Eye (tissue), 1 donor: ENCODE data around the gene ATP6V0B.

Experiments used
- DNase-seq: peaks from one replicate; pipeline ENCODE4 v3.0.0-alpha.2; 2015

The ATP6V0B gene

DNA sequence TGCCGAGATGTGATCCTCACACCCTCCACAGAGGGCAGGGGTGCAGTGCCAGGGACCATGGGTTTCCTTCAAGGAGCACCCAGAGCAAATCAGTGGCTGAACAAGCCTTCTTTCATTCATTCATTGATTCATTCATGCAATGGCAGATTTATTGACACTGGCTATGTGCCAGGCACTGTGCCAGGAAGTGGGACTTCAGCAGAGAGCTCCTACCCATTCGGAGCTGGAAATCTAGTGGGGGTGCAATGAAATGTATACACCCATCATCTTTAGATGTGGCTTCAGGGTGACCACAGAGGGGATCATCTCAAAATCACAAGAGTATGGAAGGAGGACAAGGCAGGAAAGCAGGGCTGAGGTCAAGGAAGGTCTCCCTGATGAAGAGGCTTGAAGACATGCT is 37.6 kb downstream of the ATP6V0B start:
- no peak for DNase-seq

DNA sequence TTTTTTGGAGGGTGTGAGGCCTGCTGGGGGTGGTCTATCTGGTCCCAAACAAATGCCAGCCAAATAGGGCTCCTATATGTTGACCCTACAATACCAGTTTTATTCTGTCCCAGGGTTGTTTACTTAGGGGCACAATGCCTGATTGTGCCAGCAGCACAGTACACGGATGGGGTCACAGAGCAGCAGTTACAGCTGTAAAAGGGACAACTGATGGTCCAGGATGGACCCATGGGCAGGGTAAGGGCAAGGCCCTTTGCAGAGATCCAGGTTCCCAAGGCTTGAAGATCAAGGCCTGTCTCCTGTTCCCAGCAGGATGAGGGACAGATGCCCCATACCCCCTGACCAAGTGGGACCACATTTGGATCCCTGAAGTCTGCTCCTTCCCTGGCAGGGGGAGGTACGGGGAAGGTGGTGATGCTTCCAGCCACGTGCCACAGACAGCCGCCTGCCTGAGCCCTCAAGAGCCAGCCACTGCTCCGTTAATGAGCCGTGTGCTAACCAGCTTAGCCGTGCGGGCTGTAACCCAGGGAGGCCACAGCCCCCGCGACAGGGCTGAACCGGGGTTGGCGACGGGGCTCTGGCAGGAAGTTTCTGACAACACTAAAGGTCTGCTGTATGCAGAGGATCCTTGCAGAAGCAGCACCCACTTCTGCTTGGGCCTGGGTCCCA is 38.3 kb downstream of the ATP6V0B start:
- peak; percentile 84 for DNase-seq

DNA sequence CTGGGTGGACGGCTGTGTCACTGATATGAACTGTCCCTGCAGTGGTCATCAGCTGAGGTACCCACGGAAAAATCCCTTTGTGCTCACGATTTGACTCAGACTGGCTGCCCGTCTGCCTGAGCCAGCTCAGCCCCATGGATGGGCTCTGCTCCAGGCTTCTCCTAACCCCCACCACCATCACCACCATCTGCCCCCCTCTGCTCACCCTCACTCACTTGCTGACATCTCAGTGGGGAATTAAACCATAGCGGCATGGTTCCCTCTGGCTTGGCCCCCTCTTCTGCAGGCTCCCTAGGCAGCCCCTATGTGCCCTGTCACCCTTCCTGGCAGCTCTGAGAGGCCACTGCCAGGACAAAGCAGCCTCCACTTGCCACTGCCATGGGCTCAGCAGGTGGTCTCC is 39.2 kb downstream of the ATP6V0B start:
- no peak for DNase-seq

DNA sequence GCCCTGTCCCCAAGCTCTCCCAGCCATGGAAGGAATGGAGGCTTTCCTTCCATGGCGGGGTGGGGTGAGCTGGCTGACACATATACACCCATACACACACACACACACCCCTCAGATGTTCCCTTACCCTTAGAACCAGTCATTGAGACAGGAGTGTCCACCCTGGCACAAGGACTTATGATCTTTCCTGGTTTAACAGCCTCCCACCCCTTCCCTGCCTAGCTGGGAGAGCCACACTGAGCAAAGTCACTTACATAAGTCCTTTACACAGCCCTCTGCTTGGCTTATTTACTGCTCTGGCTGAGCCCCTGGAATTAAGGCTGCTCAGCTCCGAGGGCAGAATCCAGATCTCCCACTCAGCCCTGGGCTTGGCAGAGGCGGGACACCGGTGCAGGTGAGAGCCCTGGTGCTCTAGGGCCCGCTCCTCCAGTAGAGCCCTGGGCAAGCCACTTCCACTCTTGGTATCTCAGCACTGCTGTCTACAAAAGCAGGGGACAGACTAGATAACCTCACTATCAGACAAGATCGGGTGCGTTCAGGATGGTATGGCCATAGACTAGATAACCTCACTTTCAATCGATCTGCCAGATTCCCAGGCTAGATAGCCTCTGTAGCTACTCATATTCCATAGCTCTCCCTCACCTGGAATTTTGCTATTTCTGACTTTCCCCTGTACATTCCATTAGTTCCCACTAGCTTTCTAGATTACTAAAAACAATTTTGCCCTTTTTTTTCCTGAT is 39.8 kb downstream of the ATP6V0B start:
- DNase-seq: no peak

DNA sequence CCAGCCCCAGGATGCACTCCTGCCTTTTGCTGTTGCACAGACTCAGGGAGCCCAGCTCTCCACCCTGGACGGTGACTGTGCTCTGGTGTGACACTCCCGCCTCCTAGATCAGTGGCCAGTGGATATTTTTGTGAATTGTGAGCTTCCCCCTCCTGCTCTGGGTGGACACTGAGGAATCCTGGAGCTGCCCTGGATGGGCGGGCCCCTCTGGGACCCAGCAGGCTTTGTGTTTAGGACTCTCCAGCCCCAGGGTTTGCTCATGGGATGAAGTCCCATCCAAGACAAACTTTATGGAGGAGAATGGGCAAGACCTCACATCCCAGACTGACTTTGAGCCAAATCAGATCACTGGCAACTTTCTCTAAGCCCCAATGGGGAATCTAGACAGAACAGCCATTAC is 40.4 kb downstream of the ATP6V0B start:
- DNase-seq: no peak

DNA sequence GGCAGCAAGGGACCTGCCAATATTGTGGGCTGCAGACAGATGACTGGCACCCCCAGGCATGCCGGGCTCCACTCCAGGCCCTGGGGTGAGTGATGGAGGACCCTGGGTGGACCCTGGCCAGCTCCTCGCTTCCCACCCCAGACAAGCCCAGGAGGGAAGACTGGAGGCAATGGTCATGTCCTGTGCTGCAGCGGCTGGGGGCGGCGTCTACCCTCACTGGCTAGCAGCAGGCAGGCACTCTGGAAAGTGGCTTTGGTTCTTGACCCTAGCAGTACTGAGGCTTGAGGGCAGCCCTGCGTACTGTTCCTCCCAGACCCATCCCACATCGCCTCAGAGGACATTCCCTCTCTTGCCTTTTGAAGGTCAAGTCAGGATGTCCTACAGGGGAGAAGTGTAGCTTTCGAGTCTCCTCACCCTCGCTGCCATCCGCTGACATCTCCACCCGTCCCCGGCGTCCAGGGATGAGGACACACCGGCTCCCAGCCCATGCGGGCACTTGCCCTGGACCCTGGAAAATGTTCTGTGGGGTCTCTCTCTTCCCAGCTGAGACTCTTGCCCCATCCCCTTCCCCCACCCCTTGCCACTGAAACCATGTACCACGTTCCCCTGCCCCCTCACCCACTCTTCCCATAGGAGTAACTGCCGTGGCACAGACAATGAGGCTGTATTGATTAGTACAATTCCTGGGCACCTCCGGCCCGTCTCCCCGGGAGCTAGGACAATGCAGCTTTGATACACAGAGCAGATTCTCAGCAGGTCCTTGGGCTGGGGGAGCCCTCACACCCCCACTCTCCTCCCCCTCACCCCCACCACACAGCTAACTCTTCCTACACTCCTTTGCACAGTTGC is 41.5 kb downstream of the ATP6V0B start:
- DNase-seq: no peak

DNA sequence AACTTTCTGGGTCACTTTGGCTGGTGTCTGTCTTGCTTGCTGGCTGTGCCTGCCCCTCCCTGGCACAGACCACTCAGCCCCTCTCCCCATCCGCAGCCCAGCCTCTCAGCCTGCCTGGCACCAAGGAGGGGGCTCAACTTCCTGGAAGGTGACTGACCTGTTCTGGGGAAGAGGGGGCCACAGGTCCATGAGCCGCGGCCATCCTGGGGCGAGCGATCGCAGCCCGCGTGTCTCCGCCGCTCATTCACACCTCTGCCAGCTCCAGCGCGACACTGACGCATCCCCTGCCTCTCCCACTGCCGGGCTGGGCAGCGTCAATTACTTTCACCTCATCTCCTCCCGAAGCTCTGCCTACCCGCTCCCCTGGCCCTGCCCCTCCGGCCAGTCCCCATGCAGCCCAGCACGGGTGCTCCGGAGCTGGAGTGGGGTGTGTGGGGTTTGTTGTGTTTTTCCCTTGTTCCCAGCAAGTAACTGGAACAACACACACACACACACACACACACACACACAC is 42.2 kb downstream of the ATP6V0B start:
- DNase-seq: peak; percentile 75

DNA sequence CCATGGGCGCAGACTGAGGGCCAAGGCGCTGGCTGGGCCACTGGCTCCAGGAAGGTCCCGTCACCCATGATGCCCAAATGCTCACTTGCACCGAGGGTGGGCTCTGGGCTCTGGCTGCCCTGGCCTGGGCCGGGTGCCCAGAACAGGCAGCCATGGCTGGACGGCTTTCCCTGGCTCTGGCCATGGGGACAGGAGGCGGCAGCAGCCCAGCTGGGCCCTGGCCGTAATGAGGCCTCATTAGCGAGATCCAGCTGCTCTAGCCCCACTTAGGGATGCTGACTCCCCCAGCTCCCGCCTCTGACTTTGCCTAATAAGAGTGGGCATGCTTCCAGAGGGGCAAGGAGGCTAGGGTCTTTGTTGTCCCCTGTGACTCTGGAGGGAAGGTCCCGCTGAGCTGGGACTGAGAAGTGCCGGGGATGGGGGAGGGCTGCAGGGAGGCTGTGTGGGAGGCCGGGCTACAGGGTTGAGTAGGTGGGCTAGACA is 44.7 kb downstream of the ATP6V0B start:
- DNase-seq: peak; percentile 95

DNA sequence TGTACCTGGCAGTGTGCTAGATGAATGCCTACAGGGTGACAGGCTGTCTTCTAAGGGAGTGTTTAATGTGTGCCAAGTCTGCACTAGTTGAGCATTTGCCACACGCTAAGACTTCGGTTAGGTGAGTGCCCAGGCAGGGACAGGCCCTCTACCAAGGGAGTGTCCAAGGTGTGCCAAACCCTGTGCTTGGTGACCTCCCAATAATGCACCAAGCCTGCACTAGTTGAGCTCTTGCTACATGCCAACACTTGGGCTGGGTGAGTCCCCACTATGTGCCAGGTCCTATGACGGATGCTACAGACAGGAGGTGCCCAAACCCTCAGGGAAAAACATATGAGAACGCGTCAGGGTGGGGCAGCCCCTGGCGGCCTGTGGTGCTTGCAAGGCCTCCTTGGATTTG is 45.7 kb downstream of the ATP6V0B start:
- DNase-seq: no peak

DNA sequence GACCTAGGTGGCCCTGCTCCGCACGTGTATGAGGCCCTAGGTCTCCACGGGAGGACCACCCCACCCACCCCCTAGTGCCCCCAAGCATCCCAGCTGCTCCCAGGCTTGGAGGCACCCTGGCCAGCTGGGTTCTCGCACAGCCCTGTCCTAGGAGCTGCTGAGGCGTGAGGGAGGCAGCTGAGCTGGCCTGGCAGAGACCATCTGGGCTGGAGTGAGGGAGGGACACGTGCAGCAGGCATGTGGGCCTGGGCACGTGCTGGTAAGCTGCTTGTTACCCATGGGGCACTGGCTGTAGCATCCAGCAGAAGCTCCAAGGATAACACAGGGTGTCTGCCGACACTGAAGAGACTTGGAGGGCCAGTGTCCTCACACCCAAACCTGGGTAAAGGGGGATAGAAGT is 46.4 kb downstream of the ATP6V0B start:
- DNase-seq: peak; percentile 56

DNA sequence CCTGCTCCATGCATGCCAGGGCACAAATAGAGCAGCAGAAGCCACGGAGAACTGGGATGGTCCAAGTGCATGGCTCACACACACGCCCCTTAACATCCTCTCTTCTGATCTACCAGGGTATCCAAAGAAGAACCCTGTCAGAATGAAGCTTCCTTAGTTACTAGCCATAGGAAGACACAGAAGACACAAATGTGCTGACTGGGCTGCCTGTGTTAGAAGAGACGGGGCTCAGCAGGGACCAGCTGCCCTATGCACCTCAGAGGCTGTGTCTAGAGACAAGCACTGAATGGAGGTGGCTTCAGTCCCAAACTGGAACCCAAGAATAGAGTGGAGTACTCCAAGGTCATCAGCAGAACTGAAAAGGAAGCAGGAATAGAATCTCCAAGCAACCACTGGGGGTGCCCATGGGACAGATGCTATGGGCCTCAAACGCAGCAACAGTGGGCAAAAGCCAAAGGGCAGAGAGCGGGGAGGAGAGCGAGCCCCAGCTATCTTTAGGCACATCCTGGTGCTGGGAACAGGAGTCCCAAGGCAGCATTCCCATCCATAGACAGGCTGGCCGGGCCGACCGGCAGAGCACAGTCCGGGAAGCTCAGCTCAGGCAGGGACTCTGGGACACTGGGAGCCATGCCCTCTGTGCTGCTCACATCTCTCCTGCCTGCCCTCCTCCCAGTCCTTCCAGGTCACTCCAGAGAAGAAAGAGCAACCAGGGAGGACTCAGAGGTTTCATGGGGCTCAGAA is 47.0 kb downstream of the ATP6V0B start:
- DNase-seq: no peak

DNA sequence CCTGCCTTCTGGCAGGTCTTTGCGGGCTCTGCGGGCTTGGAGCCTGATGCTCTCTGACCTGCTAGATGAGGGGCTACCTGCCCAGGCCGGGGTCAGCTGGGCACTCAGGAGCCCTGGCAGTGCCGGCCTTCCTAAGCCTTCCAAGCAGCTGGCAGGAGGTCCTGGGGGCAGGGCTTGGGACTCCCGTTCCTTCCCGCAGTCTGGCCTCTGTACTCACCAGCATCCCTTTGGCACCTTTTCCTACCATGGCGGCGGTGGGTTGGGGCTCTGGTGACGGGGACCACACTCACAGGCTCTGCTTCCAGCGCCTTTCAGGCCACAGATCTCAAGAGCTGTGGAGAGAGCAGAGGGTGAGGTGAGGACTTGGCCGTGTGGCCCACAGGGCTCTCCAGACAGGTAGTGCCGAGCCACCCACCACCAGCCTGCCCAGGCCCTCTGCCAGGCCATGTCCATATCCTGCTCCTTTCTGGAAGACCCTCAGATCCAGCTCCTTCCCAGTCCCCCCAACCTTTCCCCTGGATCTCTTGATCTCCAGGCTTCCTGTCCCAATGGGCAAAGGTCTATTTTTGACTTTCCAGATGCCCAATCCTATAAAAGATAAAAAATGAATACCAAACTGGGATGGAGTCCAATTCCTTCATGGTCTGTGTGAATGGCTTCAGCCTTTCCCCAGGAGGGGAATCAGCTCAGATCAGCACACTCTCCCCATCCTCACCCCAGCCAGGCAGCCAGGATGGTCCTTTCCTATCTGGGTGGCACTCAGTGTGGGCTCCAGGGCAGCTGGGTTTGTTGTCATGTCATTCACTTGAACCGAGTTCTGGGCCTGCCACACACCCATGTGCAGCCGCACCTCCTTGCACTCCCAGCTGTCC is 49.5 kb downstream of the ATP6V0B start:
- no peak for DNase-seq

DNA sequence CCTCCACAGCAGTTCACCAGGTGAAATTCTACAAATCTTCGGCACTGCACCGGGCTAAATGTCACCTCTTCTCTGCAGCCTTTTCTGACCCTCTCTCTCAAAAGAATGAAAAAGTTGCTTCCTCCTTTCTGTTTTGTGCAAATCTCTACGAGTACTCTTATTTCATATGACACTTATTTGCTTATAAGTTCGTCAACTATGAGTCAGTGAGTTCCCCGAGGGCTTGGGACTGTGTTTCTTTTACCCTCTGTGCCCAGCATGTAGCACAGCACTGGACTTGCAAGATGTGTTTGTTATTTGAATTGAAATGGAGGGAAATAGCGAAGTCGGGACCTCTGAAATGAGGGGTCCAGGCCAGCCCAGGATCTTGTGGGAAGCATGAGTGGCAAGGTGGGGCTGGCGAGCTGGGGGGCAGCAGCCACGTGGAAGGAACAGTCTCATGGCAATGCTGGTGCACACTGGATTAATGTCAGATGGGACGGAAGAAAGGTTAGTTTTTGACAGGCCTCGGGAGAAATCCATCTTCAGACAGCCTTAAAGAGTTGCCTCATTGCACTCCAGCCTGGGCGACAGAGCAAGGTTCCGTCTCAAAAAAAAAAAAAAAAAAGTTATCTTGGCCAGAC is 50.3 kb downstream of the ATP6V0B start:
- DNase-seq: no peak

DNA sequence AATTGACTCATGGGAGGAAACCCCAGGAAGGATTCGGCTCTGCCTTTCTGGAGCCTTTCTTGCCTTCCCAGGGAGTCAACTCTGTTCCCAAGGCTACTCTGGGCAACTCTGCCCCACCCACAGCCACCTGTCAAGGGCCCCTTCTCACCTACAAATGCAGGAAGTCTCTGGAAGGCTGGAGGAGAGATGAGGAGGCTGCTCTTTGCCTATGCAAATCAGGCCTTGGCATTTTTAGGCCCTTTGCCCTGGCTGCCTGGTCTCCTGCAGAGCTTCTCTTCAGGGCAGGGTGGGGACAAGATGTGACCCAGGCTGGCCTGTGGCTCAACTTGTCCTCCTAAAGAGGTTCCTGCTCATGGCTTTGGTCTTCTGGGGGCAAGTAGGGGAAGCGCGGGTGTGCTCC is 51.1 kb downstream of the ATP6V0B start:
- no peak for DNase-seq

DNA sequence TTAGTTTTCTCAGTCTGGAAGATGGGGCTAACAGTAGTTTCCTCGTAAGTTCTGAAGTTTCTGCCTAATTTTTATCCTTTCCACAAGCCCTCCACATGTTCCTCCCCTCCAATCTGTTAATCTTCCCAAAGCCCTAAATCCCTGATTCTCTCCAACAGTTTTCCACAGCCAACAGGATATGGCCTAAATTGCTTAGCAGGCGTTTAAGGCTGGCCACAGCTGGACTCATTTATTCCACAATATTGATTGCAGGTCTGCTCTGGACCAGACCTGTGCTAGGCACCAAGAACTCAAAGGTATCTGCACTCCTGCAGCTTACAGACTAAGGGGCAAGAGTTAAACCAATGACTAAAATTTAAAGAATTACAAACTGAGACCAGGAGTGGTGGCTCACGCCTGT is 52.6 kb downstream of the ATP6V0B start:
- DNase-seq: no peak
